ENCODE results near the gene PEAR1. TPM values are rescaled to one million over a fixed set of nuclear protein-coding genes. Genes with fewer than 3 reads are reported as not detected.
A peak's percentile ranks its signal among the peaks of the same experiment; 100 is the strongest.

PEAR1 gene
- total and polyA plus RNA-seq, 2 donors (not counting 1 experiment from before 2014, with no cell fraction given): 0.03 TPM; not detected in 1

GRCh38 chr1:156922986-156923669, 29.6 kb downstream of the PEAR1 start:
- Histone ChIP-seq H3K4me2 (replicated peaks; ENCODE audit: low read depth, low read length, poor library complexity, severe bottlenecking) (peak overlapping the region; percentile 50), H3K9ac (ENCODE audit: low read length) (no peak overlapping the region), H2AFZ (ENCODE audit: insufficient read depth, low read depth, low read length, poor library complexity, severe bottlenecking) (no peak overlapping the region), H3K79me2 (ENCODE audit: control insufficient read depth, insufficient read depth, low read length) (no peaks in the 10 kb centered on the region), H3K27ac (ENCODE audit: low read length in 2 of 2) (no peak overlapping the region), H3K4me3 (ENCODE audit: control extremely low read depth in 1 of 5, extremely low read depth in 1 of 5, insufficient read depth in 1 of 5, low read depth in 2 of 5, low read length in 4 of 5) (no peak overlapping the region), H4K20me1 (ENCODE audit: control insufficient read depth, insufficient read depth, low read length, poor library complexity, severe bottlenecking) (no peaks in the 10 kb centered on the region), H3K27me3 (replicated peaks in 1 of 4; ENCODE audit: control extremely low read depth in 1 of 4, control insufficient read depth in 3 of 4, insufficient read depth in 4 of 4, low read length in 3 of 4) (peaks cover 0 to 76% (median 46%) of the 10 kb centered on the region in 4 experiments), H3K4me1 (ENCODE audit: control insufficient read depth in 2 of 2, insufficient read depth in 2 of 2, low read length in 2 of 2) (peaks cover 19 to 23% of the 10 kb centered on the region in 2 donors), H3K36me3 (replicated peaks in 1 of 2; ENCODE audit: control extremely low read depth in 1 of 2, control insufficient read depth in 1 of 2, extremely low read depth in 1 of 2, insufficient read depth in 2 of 2, low read length in 1 of 2) (no peaks in the 10 kb centered on the region), H3K9me3 (ENCODE audit: control extremely low read depth in 1 of 3, control insufficient read depth in 2 of 3, insufficient read depth in 1 of 3, low read length in 2 of 3) (peaks cover 0 to under 1% (median 0%) of the 10 kb centered on the region in 3 donors)
- no peak overlapping the region for H3K27ac Mint-ChIP-seq
- H3K27me3 Mint-ChIP-seq: peaks cover 71% of the 10 kb centered on the region
- 9% methylated on average over 9 of the region's 11 CpGs for WGBS (ENCODE audit: insufficient coverage)
- POLR2A ChIA-PET: no interaction called here
- ATAC-seq (ENCODE audit: low read depth): no peak
- peaks cover 17% of the 10 kb centered on the region for H3K4me1 Mint-ChIP-seq
- intact Hi-C loops (cut with micrococcal nuclease): no loop called here
- H3K9me3 Mint-ChIP-seq (ENCODE audit: insufficient read depth): peaks cover 4% of the 10 kb centered on the region
- CTCF ChIA-PET: no interaction called here
- peak overlapping the region; percentile 67 for H3K4me3 Mint-ChIP-seq
- TF ChIP-seq, protein P1, sequence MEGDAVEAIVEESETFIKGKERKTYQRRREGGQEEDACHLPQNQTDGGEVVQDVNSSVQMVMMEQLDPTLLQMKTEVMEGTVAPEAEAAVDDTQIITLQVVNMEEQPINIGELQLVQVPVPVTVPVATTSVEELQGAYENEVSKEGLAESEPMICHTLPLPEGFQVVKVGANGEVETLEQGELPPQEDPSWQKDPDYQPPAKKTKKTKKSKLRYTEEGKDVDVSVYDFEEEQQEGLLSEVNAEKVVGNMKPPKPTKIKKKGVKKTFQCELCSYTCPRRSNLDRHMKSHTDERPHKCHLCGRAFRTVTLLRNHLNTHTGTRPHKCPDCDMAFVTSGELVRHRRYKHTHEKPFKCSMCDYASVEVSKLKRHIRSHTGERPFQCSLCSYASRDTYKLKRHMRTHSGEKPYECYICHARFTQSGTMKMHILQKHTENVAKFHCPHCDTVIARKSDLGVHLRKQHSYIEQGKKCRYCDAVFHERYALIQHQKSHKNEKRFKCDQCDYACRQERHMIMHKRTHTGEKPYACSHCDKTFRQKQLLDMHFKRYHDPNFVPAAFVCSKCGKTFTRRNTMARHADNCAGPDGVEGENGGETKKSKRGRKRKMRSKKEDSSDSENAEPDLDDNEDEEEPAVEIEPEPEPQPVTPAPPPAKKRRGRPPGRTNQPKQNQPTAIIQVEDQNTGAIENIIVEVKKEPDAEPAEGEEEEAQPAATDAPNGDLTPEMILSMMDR (IDR thresholded peaks at IDR 0.05): no peak
- TF ChIP-seq EZH2 (IDR thresholded peaks at IDR 0.05; ENCODE audit: borderline replicate concordance, insufficient read depth, low read depth, low read length, poor library complexity, severe bottlenecking): no peak
- DNase-seq: no peak

DNA sequence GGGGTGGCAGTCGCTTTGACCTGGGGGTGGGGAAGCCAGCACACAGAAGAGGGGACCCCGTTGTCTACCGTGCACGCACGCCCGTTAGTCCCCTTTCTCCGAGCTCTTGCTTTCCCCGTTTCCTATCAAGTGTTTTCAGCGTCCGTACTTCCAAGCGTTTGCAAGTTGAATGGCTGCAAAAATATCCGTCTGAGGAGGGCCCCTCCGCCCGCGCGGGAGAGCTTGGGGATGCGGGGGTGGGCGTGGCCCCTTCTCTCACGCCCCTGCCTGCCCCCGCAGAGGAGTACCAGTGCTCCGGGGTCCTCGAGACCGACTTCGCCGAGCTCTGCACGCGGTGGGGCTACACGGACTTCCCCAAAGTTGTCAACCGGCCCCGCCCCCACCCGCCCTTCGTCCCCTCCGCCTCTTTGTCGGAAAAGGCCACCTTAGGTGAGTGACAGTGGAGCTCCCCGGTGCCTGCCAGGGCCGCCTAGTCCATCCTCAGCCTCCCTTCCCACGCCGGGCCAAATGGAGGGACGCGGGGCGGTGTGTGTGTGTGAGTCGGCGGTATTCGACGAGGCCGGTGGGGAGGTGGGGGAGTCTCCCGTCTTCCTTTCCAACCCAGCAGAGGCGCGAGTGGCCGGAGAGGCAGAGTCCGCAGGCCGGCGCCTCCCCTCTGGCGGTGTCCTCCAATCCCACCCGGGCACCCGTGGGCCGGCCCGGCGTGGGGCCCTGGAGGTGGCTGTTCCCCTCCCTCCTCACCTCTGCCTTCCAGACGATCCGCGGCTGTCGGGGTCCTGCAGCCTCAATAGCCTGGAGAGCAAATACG, 30.4 kb downstream of the PEAR1 start:
- H3K27ac ChIP-seq (ENCODE audit: low read length in 2 of 2): no peak overlapping the region
- no peak overlapping the region for H3K27ac Mint-ChIP-seq
- TF ChIP-seq, protein P1 (IDR thresholded peaks at IDR 0.05): no peak
- TF ChIP-seq EZH2 (IDR thresholded peaks at IDR 0.05; ENCODE audit: borderline replicate concordance, insufficient read depth, low read depth, low read length, poor library complexity, severe bottlenecking): no peak
- no peak overlapping the region for H3K4me3 Mint-ChIP-seq
- no peaks in the 10 kb centered on the region for H4K20me1 ChIP-seq (ENCODE audit: control insufficient read depth, insufficient read depth, low read length, poor library complexity, severe bottlenecking)
- peaks cover 0 to 80% (median 46%) of the 10 kb centered on the region in 4 experiments for H3K27me3 ChIP-seq (replicated peaks in 1 of 4; ENCODE audit: control extremely low read depth in 1 of 4, control insufficient read depth in 3 of 4, insufficient read depth in 4 of 4, low read length in 3 of 4)
- H3K27me3 Mint-ChIP-seq: peaks cover 69% of the 10 kb centered on the region
- no peaks in the 10 kb centered on the region for H3K79me2 ChIP-seq (ENCODE audit: control insufficient read depth, insufficient read depth, low read length)
- H2AFZ ChIP-seq (ENCODE audit: insufficient read depth, low read depth, low read length, poor library complexity, severe bottlenecking): no peak overlapping the region
- H3K4me1 Mint-ChIP-seq: peaks cover 18% of the 10 kb centered on the region
- H3K4me3 ChIP-seq (ENCODE audit: control extremely low read depth in 1 of 5, extremely low read depth in 1 of 5, insufficient read depth in 1 of 5, low read depth in 2 of 5, low read length in 4 of 5): no peak overlapping the region
- intact Hi-C loops (cut with micrococcal nuclease): no loop called here
- no peak overlapping the region for H3K9ac ChIP-seq (ENCODE audit: low read length)
- ATAC-seq (ENCODE audit: low read depth): no peak
- no peaks in the 10 kb centered on the region for H3K36me3 ChIP-seq (replicated peaks in 1 of 2; ENCODE audit: control extremely low read depth in 1 of 2, control insufficient read depth in 1 of 2, extremely low read depth in 1 of 2, insufficient read depth in 2 of 2, low read length in 1 of 2)
- no peaks in the 10 kb centered on the region for H3K9me3 Mint-ChIP-seq (ENCODE audit: insufficient read depth)
- H3K4me1 ChIP-seq (ENCODE audit: control insufficient read depth in 2 of 2, insufficient read depth in 2 of 2, low read length in 2 of 2): peaks cover 19 to 23% of the 10 kb centered on the region in 2 donors
- ChIA-PET CTCF (no interaction called here), POLR2A (no interaction called here)
- 5% methylated on average over 46 of the region's 64 CpGs for WGBS (ENCODE audit: insufficient coverage)
- DNase-seq: no peak
- peak overlapping the region; percentile 50 for H3K4me2 ChIP-seq (replicated peaks; ENCODE audit: low read depth, low read length, poor library complexity, severe bottlenecking)
- no peaks in the 10 kb centered on the region for H3K9me3 ChIP-seq (ENCODE audit: control extremely low read depth in 1 of 3, control insufficient read depth in 2 of 3, insufficient read depth in 1 of 3, low read length in 2 of 3)

All from B cell (primary cell).